NCI-H524 (cell line): ENCODE measurements around the gene FAM107B.
"Not testable (repeated sequence)": the region's sequence is repeated elsewhere in the genome, so short reads cannot be mapped to it uniquely, and the experiment has no call there.

Experiments
- DNase-seq, 2 experiments: peaks; one replicate each; lab custom pipeline; 2025; lab: John Stamatoyannopoulos, UW

Gene FAM107B

GRCh38 chr10:14692344-14693076 lies 82.2 kb downstream of the FAM107B start:
- no peak for DNase-seq

- no peak for DNase-seq
These were observed 83.3 kb downstream of the FAM107B start for GRCh38 chr10:14691359-14691758.

- no peak for DNase-seq
These were observed 86.1 kb downstream of the FAM107B start for GRCh38 chr10:14688606-14689005.

GRCh38 chr10:14688189-14688588 lies 86.5 kb downstream of the FAM107B start:
- DNase-seq, result not testable (repeated sequence)

- DNase-seq, result no peak
These were observed 87.4 kb downstream of the FAM107B start for GRCh38 chr10:14687340-14687739.

- no peak for DNase-seq
These were observed 88.3 kb downstream of the FAM107B start for GRCh38 chr10:14686356-14686755.

GRCh38 chr10:14684354-14684753 lies 90.3 kb downstream of the FAM107B start:
- no peak for DNase-seq

- DNase-seq, result no peak
These were observed 91.4 kb downstream of the FAM107B start for GRCh38 chr10:14683256-14683655.

- no peak for DNase-seq
These were observed 92.9 kb downstream of the FAM107B start for GRCh38 chr10:14681802-14682201.

- DNase-seq, result no peak
These were observed 93.4 kb downstream of the FAM107B start for GRCh38 chr10:14681305-14681704.

GRCh38 chr10:14678637-14679036 lies 96.1 kb downstream of the FAM107B start:
- no peak for DNase-seq

GRCh38 chr10:14676732-14677131 lies 98.0 kb downstream of the FAM107B start:
- DNase-seq, result no peak

- DNase-seq, result no peak
These were observed 100.2 kb downstream of the FAM107B start for GRCh38 chr10:14674376-14675050.

- no peak for DNase-seq
These were observed 101.4 kb downstream of the FAM107B start for GRCh38 chr10:14673189-14673861.

- no peak for DNase-seq
These were observed 103.3 kb downstream of the FAM107B start for GRCh38 chr10:14671386-14671831.

- DNase-seq, result no peak
These were observed 104.0 kb downstream of the FAM107B start for GRCh38 chr10:14670551-14671240.

- DNase-seq, result no peak
These were observed 105.1 kb downstream of the FAM107B start for GRCh38 chr10:14669576-14669975.

GRCh38 chr10:14667781-14668180 lies 106.9 kb downstream of the FAM107B start:
- no peak for DNase-seq

- DNase-seq, result no peak
These were observed 107.4 kb downstream of the FAM107B start for GRCh38 chr10:14667280-14667679.

GRCh38 chr10:14665865-14666857 lies 108.5 kb downstream of the FAM107B start:
- no peak for DNase-seq

GRCh38 chr10:14665304-14665703 lies 109.4 kb downstream of the FAM107B start:
- peak in 1 of 2 experiments; percentile 0 for DNase-seq
